HG03460 (cell line): ENCODE measurements around the gene KIAA2012.
"Not testable (repeated sequence)": the region's sequence is repeated elsewhere in the genome, so short reads cannot be mapped to it uniquely, and the experiment has no call there.

ENCODE experiments used
- ATAC-seq: cut with Tn5 transposase; IDR thresholded peaks from one replicate; pipeline ENCODE4 v1.9.1; 2021; ENCODE audit not compliant: unreplicated experiment

KIAA2012 gene

DNA sequence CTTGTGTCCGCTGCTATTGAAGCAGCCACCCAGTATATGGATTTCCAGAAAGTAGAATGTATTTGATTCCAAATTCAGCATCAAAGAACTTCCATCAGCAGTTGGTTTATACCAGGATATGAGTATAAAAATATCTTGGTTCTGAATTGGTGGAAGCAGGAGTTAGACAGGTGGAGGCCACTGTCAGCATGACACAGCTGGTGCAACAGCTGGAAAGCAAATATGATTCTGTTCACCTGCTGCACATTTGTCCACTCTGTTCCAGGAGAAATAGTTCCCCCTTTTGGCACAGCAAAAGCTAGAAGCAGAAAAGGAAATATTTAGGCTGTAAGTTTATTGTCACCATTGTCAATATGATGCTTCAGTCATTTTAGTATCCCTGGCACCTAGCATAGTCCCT is 41.2 kb downstream of the KIAA2012 start:
- ATAC-seq: no peak

DNA sequence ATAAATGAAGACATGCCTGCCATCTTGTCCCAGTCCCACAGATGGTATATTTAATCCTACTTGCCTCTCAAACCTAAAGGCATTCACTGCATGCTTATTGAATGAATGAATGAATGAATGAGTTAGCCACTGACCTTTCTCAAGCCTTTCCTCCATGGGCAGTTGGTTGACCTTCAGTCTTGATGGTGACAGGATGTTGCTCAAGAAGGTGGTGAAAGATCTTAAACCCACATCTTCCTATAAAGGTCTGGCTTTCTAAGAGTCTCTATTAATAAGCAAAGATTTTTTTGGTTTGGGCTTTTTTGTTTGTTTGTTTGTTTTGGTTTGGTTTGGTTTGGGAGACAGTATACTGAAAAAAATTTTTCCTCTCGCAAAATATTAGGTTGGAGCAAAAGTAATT is 41.7 kb downstream of the KIAA2012 start:
- ATAC-seq: no peak

DNA sequence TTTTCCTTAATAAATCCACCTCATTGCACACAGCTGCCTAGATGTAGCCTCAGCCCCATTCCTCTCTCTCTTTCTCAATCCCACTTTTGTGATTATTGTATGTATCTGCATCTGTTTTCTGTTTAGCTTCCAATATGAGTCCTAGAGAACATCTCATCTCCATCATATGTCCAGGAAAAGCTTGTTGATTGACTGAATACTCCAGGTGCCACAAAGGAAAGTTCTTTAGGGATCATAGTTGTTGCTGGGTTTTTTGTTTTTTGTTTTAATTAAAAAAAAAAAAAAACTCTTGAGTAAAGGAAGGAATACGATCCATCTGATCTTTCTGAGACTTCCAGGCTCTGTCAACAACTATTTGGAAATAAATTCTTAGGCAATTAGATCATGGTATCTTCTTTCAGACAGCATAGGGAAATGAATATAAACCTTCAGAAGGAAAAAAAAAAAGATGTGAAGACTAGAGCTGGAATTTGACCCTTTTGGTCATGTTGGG is 42.5 kb downstream of the KIAA2012 start:
- no peak for ATAC-seq

DNA sequence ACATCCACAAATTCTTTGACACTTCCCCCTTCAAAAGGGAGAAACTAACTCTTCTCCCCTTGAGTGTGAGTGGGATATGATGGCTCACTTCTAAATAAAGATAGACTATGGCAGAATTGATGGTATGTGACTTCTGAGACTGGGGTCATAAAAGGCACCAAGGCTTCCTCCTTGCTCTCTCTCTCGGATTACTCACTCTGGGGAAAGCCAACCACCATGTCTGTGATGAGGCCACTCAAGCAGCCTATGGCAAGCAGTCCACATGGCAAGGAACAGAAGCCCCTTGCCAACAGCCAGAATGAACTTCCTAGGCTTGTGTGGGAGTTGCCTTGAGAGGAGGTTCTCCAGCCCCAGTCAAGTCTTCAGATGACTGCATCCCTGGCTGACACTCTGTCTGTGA is 43.6 kb downstream of the KIAA2012 start:
- no peak for ATAC-seq

DNA sequence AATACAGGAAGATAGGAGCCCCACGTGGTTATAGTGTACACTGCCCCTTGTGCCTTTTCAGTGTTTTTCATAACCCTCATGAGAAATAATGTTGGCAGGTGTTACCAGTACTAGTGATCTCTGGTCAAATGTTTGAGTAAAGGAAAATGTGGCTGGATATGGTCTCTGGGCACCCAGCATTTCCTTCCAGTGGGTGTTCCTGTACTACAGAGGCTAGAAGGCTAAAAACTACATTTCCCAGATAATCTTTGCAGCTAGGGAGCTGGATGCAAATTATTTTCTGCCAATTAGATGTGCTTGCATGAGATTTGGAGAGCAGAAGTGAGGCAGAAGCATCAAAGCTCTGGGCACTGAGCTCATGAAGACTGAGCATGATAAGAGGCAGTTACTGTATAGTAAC is 45.1 kb downstream of the KIAA2012 start:
- no peak for ATAC-seq

DNA sequence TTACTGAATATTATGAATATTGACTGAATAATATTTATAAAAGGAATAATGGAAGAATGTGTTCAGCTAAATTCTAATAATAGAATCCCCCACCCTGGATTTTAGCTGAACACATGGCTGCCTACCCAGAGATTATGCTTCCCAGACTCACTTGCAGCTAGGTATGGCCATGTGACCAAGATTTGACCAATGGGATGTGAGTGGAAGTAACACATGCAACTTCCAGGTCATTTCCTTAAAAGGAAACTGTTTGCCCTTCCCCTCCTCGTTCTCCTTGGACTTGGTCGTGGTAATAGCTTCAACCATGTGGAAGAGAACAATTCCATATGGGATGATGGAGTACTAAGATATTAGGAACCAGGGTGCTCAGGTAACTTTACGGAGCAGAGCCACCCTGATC is 47.8 kb downstream of the KIAA2012 start:
- ATAC-seq: no peak

DNA sequence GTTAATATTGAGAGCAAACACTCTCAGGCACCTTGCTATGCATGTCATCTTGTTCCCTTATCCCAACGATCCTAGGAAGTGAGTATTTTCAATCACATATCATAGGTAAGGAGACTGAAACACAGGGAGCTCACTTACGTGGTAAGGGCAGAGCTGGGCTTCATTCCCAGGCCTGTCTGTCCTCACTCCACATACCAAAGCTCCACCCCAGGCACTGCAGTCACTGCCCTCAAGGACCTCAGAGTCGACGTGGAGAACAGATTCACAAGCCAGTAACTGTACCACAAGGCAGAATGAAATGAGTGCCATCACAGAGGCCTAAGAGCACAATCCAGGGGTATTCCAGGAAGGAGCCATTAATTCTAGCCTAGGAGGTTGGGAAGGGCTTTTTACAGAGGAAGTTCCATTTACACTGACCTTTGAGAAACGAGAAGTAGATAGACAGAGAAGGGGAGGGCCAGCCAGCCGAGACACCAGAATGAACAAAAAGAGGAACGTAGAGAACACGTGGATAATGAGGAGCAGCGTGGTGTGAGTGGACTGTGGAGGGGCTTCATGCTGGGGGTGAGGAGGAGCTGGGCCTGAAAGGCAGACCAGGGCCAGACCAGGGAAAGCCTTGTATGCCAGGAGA is 48.6 kb downstream of the KIAA2012 start:
- no peak for ATAC-seq

DNA sequence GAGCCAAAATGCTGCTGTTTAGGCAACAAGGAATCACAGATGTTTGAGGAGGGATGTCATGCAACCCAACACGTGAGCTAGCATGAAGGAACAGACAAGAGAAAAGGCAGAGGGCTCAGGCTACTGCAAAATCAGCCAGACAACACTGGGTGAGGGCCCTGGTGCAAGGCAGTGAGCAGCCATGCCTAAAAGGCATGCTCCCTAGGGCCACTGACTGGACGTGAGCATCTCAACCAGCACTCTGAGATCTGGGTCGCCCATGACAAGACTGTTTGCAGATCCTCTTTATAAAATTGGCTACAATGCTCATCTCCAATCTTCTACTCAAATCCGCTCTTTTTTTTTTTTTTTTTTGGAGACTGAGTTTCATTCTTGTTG is 49.1 kb downstream of the KIAA2012 start:
- ATAC-seq: no peak

DNA sequence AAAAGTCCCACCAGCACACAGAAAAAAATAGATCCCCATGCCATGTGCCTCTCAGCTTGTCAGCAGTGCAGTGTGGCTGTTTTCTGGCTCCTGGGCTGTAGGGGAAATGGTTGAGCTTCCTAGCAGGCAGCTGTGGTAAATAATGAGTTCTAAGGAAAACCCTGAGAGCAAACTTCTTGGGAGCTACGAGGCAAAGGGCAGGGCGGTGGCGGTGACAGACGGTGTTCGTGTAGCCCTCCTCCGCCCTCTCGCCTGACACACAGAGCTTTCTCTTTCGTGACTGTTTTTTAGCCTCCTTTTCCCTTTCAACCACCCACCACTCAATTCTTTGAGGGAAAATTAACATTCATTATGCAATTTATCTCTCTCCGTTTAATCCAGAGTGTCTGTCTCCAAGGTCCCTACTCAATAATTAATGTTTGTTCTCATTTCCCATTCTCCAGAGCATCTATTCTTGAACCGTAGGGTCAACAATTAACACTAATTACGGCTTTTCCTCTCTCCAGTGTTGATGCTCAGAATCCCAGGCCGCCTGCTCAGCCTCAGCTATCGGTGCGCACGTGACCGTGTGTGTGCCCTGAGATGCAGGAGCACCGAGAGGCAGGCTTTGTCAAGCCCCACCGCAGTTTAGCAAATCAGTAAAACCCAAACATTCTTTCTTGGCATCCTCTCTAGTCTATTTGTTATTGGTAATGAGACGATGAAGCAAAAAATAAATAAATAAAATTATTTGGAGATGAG is 50.1 kb downstream of the KIAA2012 start:
- ATAC-seq: no peak

DNA sequence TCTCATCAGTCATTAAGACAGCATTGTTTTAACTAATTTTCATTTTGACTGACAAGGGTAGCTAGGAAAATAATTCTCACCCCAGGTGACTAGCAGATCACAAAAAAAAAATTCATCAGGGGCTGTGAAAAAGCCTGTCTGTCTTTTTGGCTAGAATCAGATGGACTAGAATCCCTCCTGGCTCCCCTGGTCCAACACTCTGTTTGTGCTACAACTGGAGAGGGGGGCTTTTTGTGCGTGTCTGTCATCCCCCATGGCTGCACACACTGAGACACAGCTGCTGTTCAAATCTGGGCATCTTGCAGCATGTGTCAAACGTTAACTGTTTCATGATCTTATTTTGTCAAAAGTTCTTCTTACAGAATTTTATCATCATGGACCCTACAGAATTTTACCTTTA is 51.2 kb downstream of the KIAA2012 start:
- ATAC-seq: no peak

DNA sequence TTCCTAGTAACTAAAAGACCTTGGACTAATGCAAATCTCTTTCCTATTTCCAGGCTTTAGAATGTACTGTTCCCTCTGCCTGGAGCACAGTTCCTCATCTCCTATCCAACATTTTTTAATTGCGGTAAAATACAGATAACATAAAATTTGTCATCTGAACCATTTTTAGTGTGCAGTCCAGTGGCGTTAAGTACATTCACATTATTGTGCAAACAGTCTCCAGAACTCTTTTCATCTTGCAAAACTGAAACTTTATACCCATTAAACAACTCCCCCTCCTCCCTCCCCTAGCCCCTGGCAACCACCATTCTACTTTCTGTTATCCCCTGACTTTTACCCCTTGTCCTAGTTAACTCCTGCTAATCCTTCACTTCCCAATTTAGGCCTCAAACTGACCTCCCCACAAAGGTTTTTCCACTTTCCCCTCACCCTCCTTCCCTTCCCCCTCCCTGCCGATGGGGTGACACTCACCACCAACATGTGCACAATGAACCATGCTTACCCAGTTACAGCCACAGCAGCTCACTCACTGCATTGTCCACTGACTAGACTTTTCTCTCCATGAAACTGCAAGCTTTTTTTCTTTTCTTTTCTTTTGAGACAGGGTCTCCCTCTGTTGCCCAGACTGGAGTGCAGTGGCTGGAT is 54.8 kb downstream of the KIAA2012 start:
- no peak for ATAC-seq

DNA sequence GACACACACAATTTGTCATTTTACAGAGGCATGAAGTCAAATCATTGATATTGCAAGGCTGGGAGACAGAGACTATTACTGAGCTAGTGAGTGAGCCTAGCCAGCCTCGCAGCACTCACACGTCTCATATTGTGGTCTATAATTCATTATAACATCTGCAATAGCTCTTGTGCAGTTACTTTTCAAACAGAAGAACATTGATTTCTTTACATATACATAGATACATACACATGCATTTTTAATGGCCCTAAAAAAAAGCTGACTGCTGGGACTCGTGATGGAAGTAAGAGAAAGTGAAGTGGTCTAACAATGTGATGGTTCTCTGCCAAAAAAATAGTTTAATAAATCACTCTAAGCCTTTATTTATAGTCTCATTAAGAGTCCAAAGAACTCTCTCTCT is 56.8 kb downstream of the KIAA2012 start:
- ATAC-seq: no peak

DNA sequence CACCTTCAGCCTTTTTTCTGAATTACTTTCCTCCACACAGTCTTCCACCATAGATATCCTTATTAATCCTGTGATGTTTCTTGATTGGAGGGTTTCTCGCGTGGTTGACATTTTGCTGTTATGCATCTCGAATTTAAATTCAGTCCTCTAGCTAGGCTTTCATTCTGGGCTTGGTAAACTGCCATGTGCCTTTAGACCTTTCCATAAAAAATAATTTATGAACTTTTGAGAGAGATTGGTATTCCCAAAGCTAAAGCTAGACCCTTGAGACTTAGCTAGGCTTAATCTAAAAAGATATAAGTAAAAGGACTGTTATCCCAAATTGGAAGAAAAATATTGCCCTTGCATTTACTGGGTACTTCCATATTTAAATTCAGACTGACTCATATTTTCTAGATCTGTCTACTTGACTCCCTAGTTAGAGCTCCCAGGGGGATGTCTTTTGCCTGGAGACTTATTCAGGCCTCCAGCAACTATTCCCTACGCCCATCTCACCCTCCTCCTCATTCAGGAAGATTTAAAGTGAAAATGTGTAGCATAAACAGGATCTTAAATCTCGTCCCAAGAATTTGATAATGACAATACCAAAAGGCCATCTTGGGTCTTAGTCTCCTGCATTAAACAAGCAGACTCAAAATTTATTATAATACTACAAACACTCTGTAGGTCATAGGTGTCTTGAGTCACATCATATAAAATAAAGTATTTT is 60.3 kb downstream of the KIAA2012 start:
- ATAC-seq: no peak

DNA sequence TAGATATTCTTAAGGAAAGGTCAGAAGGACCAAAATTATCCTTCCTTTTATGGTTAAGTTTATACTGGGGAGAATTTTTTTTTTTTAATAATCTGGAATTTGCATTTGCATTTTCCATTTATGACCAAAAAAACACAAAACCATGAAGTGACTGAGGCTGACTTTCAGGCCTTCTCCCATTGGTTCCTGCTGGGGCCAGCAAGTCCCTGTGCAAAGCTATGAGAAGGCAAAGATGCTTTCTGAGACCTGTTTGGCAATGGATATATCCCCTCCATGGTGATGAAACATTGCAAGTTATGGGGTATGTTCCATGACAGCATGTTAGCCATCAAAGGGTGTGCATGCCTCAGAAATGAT is 60.8 kb downstream of the KIAA2012 start:
- no peak for ATAC-seq

DNA sequence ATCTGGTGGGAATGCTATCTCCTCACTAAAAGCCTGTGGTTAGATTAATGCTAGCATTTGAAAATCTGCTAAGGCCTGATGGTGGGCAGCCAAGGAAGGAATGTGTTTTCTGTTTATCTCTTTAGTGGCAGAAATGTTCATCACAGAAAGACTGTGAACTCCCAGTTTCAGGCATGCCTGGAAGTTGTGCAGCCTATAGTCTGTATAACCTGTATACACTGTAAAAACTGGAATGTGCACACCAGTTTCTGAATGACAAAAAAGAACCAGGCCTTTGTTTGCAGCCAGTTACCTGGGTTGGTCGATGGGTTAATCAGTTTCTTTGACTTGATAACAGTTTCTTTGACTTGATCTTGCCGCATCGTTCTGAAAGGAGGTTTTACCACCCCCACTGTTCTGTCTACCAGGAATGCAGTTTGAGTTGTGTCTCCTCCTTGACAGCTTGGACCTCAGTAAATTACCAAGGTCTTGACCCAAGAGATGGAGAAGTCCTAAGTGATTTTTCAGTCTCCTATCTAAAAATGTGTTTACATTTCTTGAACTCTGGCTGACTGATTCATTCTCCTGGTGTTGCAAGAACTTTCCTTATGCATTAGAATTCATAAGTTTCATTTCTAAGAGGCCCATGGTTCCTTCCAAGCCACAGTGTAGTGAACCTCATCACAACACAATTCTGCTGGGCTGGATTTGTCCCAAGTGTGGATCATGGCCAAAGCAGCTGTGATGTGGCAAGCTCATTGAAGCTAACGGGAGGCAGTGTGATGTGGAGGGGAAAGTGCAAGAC is 62.2 kb downstream of the KIAA2012 start:
- no peak for ATAC-seq

DNA sequence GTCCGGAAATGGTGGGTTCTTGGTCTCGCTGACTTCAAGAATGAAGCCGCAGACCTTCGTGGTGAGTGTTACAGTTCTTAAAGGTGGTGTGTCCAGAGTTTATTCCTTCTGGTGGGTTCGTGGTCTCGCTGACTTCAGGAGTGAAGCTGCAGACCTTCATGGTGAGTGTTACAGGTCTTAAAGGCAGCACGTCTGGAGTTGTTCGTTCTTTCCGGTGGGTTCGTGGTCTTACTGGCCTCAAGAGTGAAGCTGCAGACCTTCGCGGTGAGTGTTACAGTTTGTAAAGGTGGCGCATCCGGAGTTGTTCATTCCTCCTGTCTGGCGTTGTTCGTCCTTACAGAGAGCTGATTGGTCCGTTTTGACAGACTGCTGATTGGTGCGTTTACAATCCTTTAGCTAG is 63.0 kb downstream of the KIAA2012 start:
- ATAC-seq: not testable (repeated sequence)

DNA sequence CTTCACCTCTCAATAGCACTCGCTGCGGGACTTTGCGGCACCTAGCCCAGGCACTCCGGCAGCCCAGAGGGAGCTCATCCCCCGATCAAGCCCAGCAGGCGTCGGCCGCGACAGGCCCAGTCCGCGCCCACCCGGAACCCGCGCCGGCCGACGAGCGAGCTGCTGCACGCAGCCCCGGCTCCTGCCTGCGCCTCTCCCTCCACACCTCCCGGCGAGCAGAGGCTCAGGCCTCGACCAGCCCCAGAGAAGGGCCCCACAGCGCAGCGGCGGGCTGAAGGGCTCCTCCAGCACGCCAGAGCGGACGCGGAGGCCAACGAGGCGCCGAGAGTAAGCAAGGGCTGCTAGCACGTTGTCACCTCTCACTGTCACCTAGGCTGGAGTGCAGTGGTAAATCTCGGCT is 63.5 kb downstream of the KIAA2012 start:
- no peak for ATAC-seq

DNA sequence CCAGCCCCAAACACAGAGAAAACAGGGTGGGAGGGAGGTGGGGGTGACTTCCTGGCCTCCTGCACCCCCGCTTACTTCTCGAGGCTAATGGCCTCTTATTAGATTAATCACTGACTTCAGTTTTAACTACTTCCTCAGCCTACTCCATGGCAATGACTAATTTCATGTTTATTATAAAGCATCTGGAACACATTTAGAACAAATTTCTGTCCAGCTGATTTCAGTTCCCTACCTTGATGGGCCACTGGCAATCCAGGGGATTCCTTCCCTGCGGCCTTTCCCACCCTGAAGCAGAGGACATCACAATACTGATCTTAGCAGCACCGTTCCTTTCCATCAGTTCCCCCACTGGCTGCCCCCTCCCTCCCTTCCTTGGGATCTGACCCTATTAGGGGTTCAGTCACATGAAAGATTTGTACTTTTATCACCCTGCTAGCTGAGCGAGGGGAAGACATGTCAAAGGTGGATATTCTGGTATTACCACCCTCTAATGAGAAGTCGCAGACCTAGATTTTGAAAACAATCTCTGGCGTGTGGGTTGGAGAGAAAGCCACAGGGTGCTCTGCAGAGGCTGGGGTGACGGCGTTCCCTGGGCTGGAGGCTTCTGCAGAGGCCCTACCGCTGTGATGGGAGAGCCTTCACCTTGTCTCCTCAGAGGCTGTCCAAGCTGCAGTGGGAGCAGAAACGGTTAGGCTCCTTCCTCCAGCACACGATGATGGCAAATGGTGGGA is 67.6 kb downstream of the KIAA2012 start:
- no peak for ATAC-seq

DNA sequence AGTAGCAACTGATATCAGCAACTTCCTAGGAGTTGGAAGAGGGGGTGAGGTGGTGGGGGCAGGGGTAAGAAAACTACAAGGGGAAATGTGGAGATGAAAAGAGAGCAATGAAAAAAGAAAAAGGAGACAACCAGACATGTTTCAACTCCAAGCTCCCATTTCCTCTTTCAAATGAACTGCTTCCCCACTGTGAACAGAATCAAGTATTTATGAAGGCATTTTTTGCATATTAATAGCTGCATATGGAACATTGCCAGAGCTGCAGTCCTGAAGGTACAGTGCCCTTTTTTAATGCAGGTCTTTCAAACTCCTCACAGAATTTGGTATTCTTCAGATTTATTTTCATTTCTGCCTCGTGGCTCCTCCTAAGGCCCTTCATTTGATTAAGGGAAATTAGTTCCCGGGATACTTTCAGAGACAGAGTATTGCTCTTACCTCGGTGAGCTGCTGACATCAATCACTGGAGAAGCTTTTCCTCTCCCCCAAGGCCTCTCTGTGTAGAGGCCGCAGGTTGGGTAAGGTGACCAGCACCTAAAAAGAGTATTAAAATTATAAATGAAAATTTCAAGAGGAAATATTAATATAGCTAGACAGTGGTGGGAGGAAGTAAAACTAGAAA is 68.4 kb downstream of the KIAA2012 start:
- ATAC-seq: no peak

DNA sequence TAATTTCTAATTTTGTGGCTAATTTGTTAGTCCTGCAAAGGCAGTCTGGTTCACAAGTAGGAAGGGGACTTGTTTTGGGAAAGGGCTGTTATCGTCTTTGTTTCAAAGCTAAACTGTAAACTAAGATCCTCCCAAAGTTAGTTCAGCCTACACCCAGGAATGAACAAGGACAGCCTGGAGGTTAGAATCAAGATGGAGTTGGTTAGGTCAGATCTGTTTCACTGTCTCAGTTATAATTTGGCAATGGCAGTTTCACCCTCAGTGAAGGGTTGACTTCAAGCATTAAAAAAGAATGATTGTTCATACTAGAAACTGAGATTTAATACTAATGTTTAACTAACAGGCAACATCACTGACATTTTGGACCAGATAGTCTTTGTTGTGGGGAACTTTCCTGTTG is 69.5 kb downstream of the KIAA2012 start:
- no peak for ATAC-seq
